ENCODE results near the gene THAP10.
A peak's percentile ranks its signal among the peaks of the same experiment; 100 is the strongest.
"Not testable (repeated sequence)": the region's sequence is repeated elsewhere in the genome, so short reads cannot be mapped to it uniquely, and the experiment has no call there.

THAP10 gene

DNA sequence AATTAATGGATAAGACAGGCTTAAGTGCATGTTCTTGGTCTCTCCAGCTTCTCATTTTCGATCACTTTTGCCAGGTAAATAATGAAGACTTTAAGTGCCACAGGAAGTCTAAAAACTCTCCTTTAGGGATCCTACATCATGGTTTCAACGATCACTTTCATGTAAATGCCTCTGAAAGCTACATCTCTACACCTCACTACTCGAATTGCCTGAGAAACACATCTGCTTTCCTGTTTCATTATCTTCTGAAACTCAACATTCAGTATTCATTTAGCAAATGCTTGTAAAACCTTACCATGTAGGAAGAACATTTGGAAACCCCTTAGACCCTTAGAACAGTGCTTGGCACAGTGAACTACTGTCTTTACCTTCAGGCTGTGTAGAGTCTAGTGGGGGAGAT lies 16.2 kb downstream of the THAP10 start:
- DNase-seq = no peak

- no peak for DNase-seq
These were observed 17.0 kb downstream of the THAP10 start for GRCh38 chr15:70875001-70875782.

DNA sequence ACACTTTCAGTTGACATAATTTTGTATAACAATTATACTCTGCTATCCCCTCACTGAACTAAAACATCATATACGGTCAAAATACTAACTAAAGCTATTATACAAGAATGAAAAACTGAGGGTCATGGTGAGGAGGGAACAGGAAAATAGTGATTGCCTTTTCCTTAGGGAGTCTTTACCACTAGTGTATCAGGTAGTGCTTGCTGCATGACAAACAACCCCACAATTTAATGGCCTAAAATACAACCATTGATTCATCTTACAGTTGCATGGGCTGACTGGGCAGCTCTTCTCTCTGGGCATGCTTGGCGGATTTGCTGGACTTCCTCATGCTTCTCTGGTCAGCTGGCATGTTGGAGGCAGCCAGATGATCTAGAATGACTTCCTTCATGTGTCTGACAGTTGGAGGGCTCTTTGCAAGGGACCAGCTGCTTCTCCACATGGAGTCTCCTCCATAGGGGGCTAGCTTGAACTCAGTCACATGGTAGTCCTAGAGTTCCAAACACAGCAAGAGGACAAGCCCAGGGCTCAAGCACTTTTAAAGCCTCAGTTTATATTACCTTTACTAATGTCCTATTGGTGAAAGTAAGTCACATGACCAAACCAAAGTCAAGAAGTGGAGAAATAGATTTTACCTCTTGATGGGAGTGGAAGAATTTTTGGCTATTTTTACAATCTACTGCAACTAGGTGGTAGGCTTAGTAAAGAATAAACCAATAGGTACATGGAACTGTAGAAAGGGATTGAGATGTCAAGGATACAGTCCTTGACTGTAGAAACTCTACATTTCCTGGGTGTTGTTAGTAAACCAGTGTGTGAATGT lies 18.8 kb downstream of the THAP10 start:
- no peak for DNase-seq

DNA sequence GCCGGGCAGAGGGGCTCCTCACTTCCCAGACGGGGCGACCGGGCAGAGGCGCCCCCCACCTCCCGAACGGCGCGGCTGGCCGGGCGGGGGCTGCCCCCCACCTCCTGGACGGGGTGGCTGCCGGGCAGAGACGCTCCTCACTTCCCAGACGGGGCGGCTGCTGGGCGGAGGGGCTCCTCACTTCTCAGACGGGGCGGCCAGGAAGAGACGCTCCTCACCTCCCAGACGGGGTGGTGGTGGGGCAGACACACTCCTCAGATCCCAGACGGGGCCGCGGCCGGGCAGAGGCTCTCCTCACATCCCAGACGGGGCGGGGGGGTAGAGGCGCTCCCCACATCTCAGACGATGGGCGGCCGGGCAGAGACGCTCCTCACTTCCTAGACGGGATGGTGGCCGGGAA lies 20.7 kb downstream of the THAP10 start:
- not testable (repeated sequence) for DNase-seq

DNA sequence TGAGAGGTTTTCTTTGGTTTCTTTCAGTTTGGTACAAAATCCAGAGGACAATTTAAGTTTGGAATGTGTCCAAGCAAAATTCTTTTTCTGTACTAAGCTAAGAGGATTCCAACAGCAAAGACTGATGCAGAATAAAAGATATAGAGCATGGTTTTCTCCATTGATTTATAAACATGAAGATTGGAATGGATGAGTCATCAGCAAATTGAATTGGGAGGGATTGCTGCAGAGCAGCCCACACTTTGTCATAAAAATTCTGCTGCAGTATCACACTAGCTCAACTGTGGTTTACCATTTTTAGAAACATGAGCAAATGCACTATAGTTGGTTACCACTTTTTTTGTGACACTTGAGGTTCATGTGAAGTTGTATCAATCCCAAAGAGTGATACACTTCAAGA lies 22.2 kb downstream of the THAP10 start:
- no peak for DNase-seq

GRCh38 chr15:70869346-70869745 lies 22.9 kb downstream of the THAP10 start:
- DNase-seq = no peak

DNA sequence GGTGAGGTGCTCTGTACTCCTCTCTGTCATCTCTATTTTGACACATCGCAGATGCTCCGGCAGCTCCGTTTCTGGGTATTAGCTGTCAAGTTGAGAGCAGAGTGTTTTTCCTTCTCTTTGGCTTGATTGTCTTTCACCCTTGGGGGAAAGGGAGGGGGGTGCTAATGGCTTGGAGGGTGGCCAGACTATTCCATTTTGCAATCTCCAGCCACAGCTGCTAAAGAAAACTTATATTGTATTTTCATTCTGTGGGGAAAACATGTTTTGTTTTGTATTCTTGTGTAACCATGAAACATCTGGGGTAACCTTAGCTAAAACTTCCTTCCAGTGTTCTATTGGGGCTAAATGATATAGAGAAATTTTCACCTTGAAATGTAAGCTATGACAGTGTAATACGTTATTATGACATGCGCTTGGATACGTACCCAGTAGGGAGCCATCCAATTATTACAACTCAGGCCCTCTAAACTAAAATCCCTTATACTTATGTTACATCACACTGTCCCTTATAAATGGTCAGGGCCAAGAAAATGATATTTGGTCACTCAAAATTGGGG lies 24.2 kb downstream of the THAP10 start:
- no peak for DNase-seq

DNA sequence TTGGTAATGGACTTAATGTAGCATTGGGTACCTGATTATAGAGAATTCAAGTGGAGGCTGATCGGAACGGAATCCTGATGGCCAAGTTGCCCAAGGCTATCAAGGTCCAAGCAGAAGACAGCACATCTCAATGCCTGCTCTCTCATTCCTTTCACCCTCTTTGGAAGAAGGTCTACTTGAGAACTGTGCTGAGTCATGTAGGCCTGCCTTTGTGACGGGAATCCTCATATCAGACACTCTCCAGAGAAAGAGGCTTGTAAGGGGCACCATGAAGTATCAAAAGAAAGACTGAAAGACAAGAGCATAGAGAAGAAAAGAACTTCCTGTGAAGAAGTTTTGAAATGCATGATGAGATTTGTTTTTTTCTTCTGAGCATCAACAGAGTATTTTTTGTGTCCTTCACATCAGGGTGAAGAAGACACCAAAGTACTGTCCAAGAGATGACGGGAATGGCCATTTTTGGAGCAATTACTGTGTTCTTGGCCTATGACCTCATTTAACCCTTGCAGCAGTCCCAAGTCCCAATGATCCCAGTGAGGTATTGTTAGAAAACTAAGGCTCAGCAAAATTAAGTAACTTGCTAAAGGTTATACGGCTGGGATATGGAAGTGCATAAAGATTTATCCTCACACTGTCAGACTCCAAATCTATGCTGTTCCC lies 25.1 kb downstream of the THAP10 start:
- DNase-seq = no peak

DNA sequence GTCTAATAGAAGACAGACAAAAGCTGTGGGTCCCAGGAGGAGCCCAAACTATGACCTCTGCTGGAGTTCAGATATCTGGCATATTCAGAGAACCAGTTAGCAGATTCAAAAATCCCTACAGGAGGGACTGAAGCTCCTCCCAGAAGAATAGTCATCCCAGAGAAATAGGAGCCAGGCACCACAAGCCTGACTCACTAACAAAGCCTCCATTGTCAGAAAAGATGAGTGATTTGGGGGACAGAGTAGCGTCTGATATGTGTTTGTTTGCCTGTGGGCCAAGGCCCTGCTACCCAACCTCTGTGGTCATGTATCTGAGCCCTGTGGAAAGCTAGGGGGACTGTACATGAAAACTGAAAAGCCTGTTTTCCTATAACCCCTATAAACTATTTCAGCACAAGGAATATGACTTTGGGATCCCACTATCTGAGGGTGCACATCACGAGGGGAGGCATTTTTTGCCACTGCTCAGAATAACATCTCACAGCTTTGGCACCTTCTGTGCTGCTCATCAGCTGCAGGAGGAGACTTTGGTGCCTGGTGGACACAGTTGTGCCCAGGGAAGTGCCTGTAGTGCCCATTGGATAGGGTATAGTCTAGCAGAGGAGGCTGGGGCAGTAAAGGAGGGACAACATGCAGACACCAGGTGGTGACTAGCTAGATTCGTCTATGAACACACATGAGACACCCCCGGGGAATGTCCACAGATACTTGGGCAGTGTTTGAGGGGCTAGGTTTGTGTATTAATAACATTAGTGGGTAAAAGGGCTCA lies 28.6 kb downstream of the THAP10 start:
- DNase-seq = peak; percentile 47

- no peak for DNase-seq
These were observed 32.2 kb downstream of the THAP10 start for GRCh38 chr15:70859998-70860397.

DNA sequence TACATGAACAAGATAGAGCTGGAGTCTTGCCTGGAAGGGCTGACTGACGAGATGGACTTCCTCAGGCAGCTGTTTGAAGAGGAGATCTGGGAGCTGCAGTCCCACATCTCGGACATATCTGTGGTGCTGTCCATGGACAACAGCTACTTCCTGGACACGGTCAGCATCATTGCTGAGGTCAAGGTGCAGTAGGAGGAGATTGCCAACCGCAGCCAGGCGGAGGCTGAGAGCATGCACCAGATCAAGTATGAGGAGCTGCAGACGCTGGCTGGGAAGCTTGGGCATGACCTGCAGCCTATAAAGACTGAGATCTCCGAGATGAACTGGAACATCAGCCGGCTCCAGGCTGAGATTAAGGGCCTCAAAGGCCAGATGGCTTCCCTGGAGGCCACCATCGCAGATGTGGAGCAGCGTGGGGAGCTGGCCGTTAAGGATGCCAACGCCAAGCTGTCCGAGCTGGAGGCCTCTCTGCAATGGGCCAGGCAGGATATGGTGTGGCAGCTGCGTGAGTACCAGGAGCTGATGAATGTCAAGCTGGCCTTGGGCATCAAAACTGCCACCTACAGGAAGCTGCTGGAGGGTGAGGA lies 32.8 kb downstream of the THAP10 start:
- DNase-seq = no peak

GRCh38 chr15:70858614-70859321 lies 33.5 kb downstream of the THAP10 start:
- not testable (repeated sequence) for DNase-seq

DNA sequence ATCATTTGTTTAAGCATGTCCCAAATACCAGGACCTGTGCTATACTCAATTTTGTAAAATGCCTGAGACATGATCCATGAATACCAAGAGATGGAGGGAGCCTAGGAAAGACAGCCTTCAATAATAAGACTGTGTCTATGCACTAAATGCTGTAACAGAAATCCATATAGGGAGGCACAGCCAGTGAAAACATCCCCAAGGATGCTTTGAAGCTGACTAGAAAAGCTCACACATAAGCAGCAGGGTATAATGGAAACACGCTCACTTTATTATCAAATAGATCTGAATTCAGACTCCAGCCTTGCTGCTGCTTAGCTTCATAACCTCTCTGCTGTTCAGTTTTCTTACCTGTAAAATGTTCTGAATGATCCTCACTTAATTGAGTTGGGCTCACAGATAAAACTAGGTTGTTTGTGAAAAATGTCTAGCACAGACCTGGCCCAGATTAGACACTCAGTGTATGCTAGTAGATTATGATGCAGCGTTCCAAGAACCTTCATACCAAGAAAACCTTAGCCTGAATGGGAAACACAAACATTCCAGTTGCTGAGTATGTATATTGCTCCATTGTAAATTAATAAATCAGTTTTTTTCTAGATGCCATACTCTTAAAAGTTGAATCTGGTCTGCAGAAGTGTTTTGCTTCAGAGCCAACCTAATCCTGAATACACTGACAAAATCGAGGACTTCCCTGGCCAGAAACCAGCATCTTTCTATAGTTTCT lies 34.5 kb downstream of the THAP10 start:
- no peak for DNase-seq

DNA sequence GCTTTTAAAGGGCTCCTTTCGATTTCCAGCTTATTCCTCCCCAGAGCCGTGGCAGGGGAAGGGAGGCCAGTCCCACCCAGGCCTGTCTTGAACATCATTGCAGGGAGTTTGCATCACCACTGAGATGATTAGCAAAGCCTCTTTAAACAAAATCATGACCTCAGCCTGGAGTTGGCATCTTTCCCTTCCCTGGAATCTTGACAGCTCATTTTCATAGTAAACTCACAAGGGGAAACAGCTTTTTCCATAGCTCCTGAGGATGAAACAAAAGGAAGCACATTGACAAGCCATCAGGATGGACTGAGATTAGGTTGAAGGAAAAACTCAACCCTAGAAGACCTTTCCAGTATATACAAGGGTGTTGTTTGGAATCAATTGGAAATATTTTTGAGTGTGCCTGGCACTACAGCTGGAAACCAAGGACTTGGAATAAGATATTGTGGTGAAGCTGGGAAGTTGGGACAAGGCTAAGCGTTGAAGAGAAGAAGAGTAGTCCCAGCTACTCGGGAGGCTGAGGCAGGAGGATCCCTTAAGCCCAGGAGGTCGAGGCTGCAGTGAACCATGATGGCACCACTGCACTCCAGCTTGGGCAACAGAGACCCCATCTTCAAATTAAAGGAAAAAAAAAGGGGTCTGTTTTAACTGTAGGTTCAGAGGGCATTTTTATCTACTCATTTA lies 35.2 kb downstream of the THAP10 start:
- DNase-seq = peak; percentile 86

- DNase-seq = no peak
These were observed 35.9 kb downstream of the THAP10 start for GRCh38 chr15:70856177-70856883.

- no peak for DNase-seq
These were observed 36.5 kb downstream of the THAP10 start for GRCh38 chr15:70855764-70856163.

DNA sequence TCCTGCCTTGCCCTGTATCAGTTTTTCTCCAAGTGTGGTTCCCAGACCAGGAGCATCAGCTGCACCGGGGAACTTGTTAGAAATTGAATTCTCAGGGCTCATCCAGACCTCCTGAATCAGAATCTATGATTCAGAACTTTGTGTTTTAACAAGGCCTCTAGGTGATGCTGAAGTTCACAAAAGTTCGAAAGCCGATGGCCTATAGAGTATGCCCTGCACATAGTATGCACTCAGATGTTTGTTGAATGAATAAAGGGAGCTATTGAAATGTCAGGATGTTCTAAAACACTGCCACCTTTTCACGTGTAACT lies 37.6 kb downstream of the THAP10 start:
- DNase-seq = no peak

GRCh38 chr15:70853973-70854665 lies 38.1 kb downstream of the THAP10 start, which contains the start of gene LARP6:
Gene LARP6, minus strand, starts transcription at chr15:70854157. Its CDS starts 69 bp downstream, at chr15:70854088.
- DNase-seq = no peak

Data from T1000 (cell line).